Jurkat, Clone E6-1 (cell line): Measurements from ENCODE around the gene CCDC141.
"Not testable (repeated sequence)": the region's sequence is repeated elsewhere in the genome, so short reads cannot be mapped to it uniquely, and the experiment has no call there.

Experiments used
- DNase-seq: peaks from one replicate; pipeline ENCODE4 v3.0.0-alpha.2; 2011; ENCODE audit warnings: low read depth, low spot score
- H3K4me3 ChIP-seq: 2 replicates; pipeline ENCODE4 v1.5.1; 2011; ENCODE audit warnings: mild to moderate bottlenecking, low read length, control low read depth, moderate library complexity

CCDC141 gene

GRCh38 chr2:178990533-178991241 lies 59.2 kb downstream of the CCDC141 start:
- DNase-seq, result no peak
- no peak overlapping the region for H3K4me3 ChIP-seq

GRCh38 chr2:178989424-178989823 lies 60.5 kb downstream of the CCDC141 start:
- not testable (repeated sequence) for DNase-seq, H3K4me3 ChIP-seq

- H3K4me3 ChIP-seq, DNase-seq: not testable (repeated sequence)
These were observed 67.3 kb downstream of the CCDC141 start for GRCh38 chr2:178982652-178983051.

GRCh38 chr2:178980815-178981214 lies 69.1 kb downstream of the CCDC141 start:
- H3K4me3 ChIP-seq, result no peak overlapping the region
- DNase-seq, result no peak

GRCh38 chr2:178978667-178979066 lies 71.3 kb downstream of the CCDC141 start:
- H3K4me3 ChIP-seq, result no peak overlapping the region
- DNase-seq, result no peak

GRCh38 chr2:178976351-178976750 lies 73.6 kb downstream of the CCDC141 start:
- H3K4me3 ChIP-seq, result no peak overlapping the region
- DNase-seq, result no peak

GRCh38 chr2:178962805-178963433 lies 87.0 kb downstream of the CCDC141 start:
- DNase-seq, result no peak
- no peak overlapping the region for H3K4me3 ChIP-seq

- H3K4me3 ChIP-seq, result no peak overlapping the region
- no peak for DNase-seq
These were observed 87.8 kb downstream of the CCDC141 start for GRCh38 chr2:178962152-178962551.

- H3K4me3 ChIP-seq, result no peak overlapping the region
- no peak for DNase-seq
These were observed 95.9 kb downstream of the CCDC141 start for GRCh38 chr2:178954049-178954448.

GRCh38 chr2:178951266-178952006 lies 98.5 kb downstream of the CCDC141 start:
- DNase-seq, result no peak
- no peak overlapping the region for H3K4me3 ChIP-seq

- no peak overlapping the region for H3K4me3 ChIP-seq
- DNase-seq, result no peak
These were observed 100.4 kb downstream of the CCDC141 start for GRCh38 chr2:178949584-178949983.

- DNase-seq, result no peak
- H3K4me3 ChIP-seq, result no peak overlapping the region
These were observed 100.8 kb downstream of the CCDC141 start for GRCh38 chr2:178949151-178949550.

GRCh38 chr2:178947006-178947405 lies 102.9 kb downstream of the CCDC141 start:
- H3K4me3 ChIP-seq, result no peak overlapping the region
- no peak for DNase-seq

- no peak for DNase-seq
These were observed 103.4 kb downstream of the CCDC141 start for GRCh38 chr2:178946494-178946893.

GRCh38 chr2:178943745-178944144 lies 106.2 kb downstream of the CCDC141 start:
- no peak for DNase-seq
- H3K4me3 ChIP-seq, result no peak overlapping the region

More at GRCh38 chr2:178946494-178946893, 103.4 kb downstream of the CCDC141 start:
- H3K4me3 ChIP-seq, result no peak overlapping the region

GRCh38 chr2:178934571-178934970 lies 115.4 kb downstream of the CCDC141 start:
- H3K4me3 ChIP-seq, result no peak overlapping the region
- no peak for DNase-seq

GRCh38 chr2:178933493-178933892 lies 116.4 kb downstream of the CCDC141 start:
- no peak overlapping the region for H3K4me3 ChIP-seq

GRCh38 chr2:178928077-178928476 lies 121.9 kb downstream of the CCDC141 start:
- no peak overlapping the region for H3K4me3 ChIP-seq
- DNase-seq, result no peak

More at GRCh38 chr2:178933493-178933892, 116.4 kb downstream of the CCDC141 start:
- no peak for DNase-seq

- H3K4me3 ChIP-seq, result no peak overlapping the region
- DNase-seq, result no peak
These were observed 122.8 kb downstream of the CCDC141 start for GRCh38 chr2:178927173-178927572.

GRCh38 chr2:178924817-178925216 lies 125.1 kb downstream of the CCDC141 start:
- H3K4me3 ChIP-seq, result no peak overlapping the region
- DNase-seq, result no peak
